HG03139 (cell line): ENCODE measurements around the gene KIAA0586.
"Not testable (repeated sequence)": the region's sequence is repeated elsewhere in the genome, so short reads cannot be mapped to it uniquely, and the experiment has no call there.

Experiments
- ATAC-seq: cut with Tn5 transposase; IDR thresholded peaks from one replicate; pipeline ENCODE4 v1.9.1; 2021; ENCODE audit not compliant: unreplicated experiment

The KIAA0586 gene

GRCh38 chr14:58543253-58543652, 115.7 kb downstream of the KIAA0586 start:
- no peak for ATAC-seq

GRCh38 chr14:58547649-58548048, 120.1 kb downstream of the KIAA0586 start:
- no peak for ATAC-seq

- no peak for ATAC-seq
These were observed 121.7 kb downstream of the KIAA0586 start for GRCh38 chr14:58549105-58549757.

GRCh38 chr14:58553959-58554358, 126.4 kb downstream of the KIAA0586 start:
- ATAC-seq = no peak

- ATAC-seq = no peak
These were observed 128.1 kb downstream of the KIAA0586 start for GRCh38 chr14:58555647-58556046.

GRCh38 chr14:58557242-58557641, 129.7 kb downstream of the KIAA0586 start:
- ATAC-seq = no peak

- ATAC-seq = no peak
These were observed 132.7 kb downstream of the KIAA0586 start for GRCh38 chr14:58560208-58560607.

- no peak for ATAC-seq
These were observed 134.6 kb downstream of the KIAA0586 start for GRCh38 chr14:58562141-58562540.

- no peak for ATAC-seq
These were observed 136.5 kb downstream of the KIAA0586 start for GRCh38 chr14:58563978-58564377.

- ATAC-seq = no peak
These were observed 138.3 kb downstream of the KIAA0586 start for GRCh38 chr14:58565832-58566231.

GRCh38 chr14:58566979-58567378, 139.5 kb downstream of the KIAA0586 start:
- no peak for ATAC-seq

- no peak for ATAC-seq
These were observed 140.8 kb downstream of the KIAA0586 start for GRCh38 chr14:58568322-58568721.

GRCh38 chr14:58571256-58571655, 143.7 kb downstream of the KIAA0586 start:
- ATAC-seq = no peak

- ATAC-seq = no peak
These were observed 144.4 kb downstream of the KIAA0586 start for GRCh38 chr14:58571769-58572472.

GRCh38 chr14:58572473-58572853, 144.9 kb downstream of the KIAA0586 start:
- no peak for ATAC-seq

GRCh38 chr14:58572863-58573262, 145.3 kb downstream of the KIAA0586 start:
- no peak for ATAC-seq

GRCh38 chr14:58574623-58575022, 147.1 kb downstream of the KIAA0586 start:
- ATAC-seq = no peak

GRCh38 chr14:58575956-58576355, 148.4 kb downstream of the KIAA0586 start:
- no peak for ATAC-seq

GRCh38 chr14:58580035-58580434, 152.5 kb downstream of the KIAA0586 start:
- not testable (repeated sequence) for ATAC-seq

- not testable (repeated sequence) for ATAC-seq
These were observed 153.9 kb downstream of the KIAA0586 start for GRCh38 chr14:58581389-58581788.

- ATAC-seq = no peak
These were observed 156.9 kb downstream of the KIAA0586 start for GRCh38 chr14:58584383-58584782.

GRCh38 chr14:58587271-58587670, 159.8 kb downstream of the KIAA0586 start:
- no peak for ATAC-seq

- not testable (repeated sequence) for ATAC-seq
These were observed 160.8 kb downstream of the KIAA0586 start for GRCh38 chr14:58588321-58588720.
